ENCODE data around the gene RNF215. TPM values are rescaled to one million over a fixed set of nuclear protein-coding genes. Genes with fewer than 3 reads are reported as not detected.
"Not testable (repeated sequence)": the region's sequence is repeated elsewhere in the genome, so short reads cannot be mapped to it uniquely, and the experiment has no call there.

The RNF215 gene
- total RNA-seq, 1 donor from 2014 or later, result 12.5 TPM

DNA sequence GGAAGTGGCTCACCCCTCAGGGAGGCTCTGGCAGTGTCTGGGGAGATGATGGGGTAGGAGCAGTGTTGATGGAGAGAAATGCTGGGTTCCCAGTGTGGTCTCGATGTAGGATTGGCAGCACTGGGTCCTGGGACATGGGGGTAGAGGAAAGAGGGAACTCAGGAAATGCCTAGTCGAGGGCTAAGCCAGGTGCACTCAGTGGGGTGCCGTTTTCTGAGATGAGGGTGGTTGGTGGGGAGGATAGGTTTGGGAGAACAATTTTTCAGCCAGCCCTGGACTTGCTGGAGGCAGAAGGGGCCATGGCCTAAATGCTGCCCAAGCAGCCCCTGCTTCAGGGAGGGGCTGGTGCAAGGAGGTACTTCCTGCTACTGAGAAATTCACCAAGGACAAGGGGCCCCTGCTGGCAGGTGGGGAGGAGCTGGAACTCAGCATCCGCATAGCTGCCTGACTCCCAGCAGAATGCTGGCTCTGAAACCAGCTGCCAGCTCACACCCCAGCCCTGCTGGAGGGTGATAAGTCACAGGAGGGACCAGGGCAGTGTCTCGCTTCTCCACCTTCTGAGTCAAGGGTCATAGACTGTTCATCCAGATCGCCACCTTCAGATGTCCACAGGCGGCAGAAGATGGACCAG lies 24.4 kb downstream of the RNF215 start:
- DNase-seq (ENCODE audit: low read depth in 2 of 2), result no peak

DNA sequence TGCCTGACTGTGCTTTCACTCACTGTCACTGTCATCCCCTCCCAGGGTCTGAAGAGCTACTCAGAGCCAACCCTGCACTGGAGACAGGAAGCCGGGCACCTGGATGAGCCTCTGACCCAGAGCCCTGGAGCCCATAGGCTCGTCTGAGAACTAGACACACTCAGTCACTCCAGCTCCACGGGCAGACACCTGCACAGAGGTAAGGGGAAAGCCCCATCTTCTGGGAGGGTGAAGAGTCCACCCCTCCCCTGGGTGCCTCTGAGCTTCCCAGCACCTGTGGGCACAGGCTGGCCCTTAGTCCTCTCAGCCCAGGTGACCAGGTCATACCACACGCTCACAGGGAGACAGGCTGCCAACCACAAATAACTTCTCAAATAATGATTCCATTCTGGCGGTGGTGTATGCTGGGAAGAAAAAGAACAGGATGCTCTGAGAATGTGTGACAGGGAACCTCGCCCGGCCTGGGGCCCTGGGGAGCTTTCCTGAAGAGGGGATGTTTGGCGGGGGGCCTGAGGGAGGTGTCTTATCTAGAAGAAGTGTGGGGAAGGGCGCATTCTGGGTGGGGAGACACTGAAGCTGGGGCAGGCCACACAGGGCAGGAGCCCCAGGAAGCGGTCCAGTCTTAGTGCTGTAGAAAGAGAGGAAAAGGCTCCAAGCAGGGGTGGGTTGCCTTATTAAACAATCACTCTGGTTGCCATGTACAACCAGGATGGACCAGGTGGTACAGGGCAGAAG lies 25.1 kb downstream of the RNF215 start:
- no peak for DNase-seq (ENCODE audit: low read depth in 2 of 2)

GRCh38 chr22:30358541-30358940 lies 28.7 kb downstream of the RNF215 start:
- no peak for DNase-seq (ENCODE audit: low read depth in 2 of 2)

GRCh38 chr22:30357650-30358215 lies 29.5 kb downstream of the RNF215 start:
- no peak for DNase-seq (ENCODE audit: low read depth in 2 of 2)

GRCh38 chr22:30357236-30357570 lies 30.0 kb downstream of the RNF215 start:
- DNase-seq (ENCODE audit: low read depth in 2 of 2), result no peak

GRCh38 chr22:30356449-30357235 lies 30.6 kb downstream of the RNF215 start, which contains the start of the genes CCDC157 and SF3A1:
Gene CCDC157, plus strand, starts transcription at chr22:30357007. Its CDS starts 8,994 bp downstream, at chr22:30366001.
Gene SF3A1, minus strand, starts transcription at chr22:30356894. Its CDS starts 102 bp downstream, at chr22:30356792.
- peak; percentile 84 to 93 for DNase-seq (ENCODE audit: low read depth in 2 of 2)

GRCh38 chr22:30354644-30355043 lies 32.6 kb downstream of the RNF215 start:
- DNase-seq (ENCODE audit: low read depth in 2 of 2), result no peak

- DNase-seq (ENCODE audit: low read depth in 2 of 2), result no peak
These were observed 36.0 kb downstream of the RNF215 start for GRCh38 chr22:30351226-30351625.

GRCh38 chr22:30348809-30349208 lies 38.4 kb downstream of the RNF215 start:
- no peak for DNase-seq (ENCODE audit: low read depth in 2 of 2)

DNA sequence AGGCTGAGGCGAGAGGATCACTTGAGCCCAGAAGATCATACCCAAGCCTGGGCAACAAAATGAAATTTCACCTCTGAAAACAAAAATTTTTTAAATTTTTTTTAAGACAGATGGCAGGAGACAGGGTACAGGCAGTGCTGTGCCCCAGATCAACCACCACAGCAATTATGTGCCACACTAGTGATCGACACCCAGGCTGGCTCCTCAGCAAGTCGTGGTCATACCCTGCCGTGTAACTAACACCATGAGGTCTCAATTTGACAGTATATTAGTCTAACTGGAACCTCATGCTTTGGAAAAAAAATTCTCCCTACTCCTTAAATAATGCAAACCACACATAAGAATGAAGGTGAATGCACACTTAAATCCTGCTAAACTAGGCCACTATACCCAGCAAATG lies 38.8 kb downstream of the RNF215 start:
- DNase-seq (ENCODE audit: low read depth in 2 of 2), result no peak

DNA sequence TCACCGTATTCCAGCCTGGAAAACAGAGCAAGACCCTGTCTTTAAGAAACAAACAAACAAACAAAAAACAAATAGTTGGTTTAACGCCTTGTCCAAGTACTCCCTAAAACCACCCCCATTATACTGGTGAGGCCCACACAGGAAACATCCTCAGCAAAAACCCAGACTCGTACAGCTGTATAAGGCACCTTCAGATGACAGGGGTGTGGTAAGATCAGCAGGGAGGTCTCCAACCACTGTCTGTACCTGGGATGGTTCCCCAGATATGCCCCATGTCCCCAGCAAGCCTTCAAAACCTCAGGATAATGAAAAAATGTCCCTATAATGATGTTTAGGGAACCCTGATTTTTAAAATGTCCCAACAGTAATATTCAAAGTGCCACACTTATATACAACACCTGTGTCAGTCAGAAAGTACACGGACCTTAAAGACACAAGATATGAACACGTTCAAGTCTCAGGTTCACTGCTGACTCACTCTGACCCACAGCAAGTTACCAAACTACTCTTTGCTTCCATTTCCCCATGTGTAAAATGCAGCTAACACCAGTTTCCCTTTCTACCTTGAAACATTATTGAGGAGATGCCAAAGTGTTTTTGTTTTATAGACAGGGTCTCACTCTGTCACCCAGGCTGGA lies 39.8 kb downstream of the RNF215 start:
- DNase-seq (ENCODE audit: low read depth in 2 of 2), result no peak

DNA sequence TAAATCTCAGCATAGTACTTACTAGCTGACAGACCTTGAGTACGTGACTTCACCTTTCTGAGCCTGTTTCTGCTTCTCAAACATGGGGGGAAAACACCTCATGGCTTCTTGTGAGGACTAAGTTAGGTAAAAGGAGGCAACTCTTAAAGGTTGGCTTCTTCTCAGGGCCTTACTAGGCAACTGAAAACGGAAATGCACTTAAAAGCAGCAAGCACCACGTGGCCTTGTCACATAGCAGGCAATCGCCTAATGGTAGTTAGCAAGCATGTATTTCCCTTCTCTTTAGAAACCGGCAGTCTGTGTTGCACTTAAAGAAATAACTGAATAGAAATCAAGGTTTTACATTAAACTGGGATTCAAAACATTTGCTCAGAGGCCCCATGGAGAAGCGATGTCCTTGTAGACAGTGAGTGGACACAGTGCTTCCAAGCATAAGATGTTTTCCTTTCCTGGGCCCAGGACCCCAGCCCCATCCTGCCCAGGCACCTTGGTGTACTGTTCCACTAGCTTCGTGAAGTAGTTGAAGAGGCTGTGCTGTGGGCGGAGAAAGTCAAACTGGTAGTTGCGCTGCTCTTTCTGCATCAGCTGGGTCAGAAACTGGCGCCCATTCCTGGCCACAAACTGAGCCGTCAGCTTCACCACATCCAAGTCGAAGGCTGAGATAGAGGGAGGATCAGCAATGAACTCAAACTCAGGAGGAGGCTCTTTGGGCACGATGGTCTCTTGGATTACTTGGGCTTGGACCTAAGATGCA lies 42.6 kb downstream of the RNF215 start:
- no peak for DNase-seq (ENCODE audit: low read depth in 2 of 2)

GRCh38 chr22:30340911-30341685 lies 46.1 kb downstream of the RNF215 start:
- no peak for DNase-seq (ENCODE audit: low read depth in 2 of 2)

- DNase-seq (ENCODE audit: low read depth in 2 of 2), result no peak
These were observed 48.4 kb downstream of the RNF215 start for GRCh38 chr22:30338802-30339201.

DNA sequence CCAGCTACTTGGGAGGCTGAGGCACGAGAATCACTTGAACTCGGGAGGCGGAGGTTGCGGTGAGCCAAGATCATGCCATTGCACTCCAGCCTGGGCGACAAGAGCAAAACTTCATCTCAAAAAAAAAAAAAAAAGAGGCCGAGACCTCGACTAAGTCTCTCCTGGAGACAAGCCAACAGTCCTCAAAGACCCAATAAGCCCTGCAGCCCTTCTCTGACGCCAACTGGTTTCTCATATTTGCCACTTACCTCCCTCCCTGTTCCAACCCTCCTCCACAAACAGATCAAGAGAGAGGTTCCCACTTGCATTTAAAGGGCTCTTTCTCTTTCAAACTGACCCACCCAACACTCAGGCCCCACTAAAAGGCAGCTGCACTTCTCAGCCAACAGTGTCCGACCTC lies 48.9 kb downstream of the RNF215 start:
- DNase-seq (ENCODE audit: low read depth in 2 of 2), result not testable (repeated sequence)

- DNase-seq (ENCODE audit: low read depth in 2 of 2), result no peak
These were observed 49.8 kb downstream of the RNF215 start for GRCh38 chr22:30337461-30337778.

- no peak for DNase-seq (ENCODE audit: low read depth in 2 of 2)
These were observed 50.3 kb downstream of the RNF215 start for GRCh38 chr22:30336752-30337460.

- DNase-seq (ENCODE audit: low read depth in 2 of 2), result no peak
These were observed 52.0 kb downstream of the RNF215 start for GRCh38 chr22:30335236-30335635.

DNA sequence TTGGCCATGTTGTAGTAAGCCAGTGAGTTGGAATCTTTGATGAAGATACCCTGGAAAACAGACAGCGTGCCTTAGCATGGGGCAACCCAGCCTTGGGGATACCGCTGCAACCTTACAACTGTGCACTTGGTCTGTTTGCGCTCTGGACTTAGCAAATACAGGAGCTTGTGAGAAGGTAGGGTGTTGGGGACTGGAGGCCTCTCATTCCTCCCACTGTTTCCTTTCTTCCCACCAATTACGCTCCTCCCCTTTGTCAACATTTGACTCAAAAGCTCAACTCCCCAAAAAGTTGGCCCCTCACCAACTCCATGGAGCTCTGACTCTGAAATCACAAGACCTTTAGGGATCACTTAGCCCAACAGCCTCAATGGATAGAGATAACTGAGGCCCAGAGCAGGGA lies 52.6 kb downstream of the RNF215 start:
- DNase-seq (ENCODE audit: low read depth in 2 of 2), result no peak

DNA sequence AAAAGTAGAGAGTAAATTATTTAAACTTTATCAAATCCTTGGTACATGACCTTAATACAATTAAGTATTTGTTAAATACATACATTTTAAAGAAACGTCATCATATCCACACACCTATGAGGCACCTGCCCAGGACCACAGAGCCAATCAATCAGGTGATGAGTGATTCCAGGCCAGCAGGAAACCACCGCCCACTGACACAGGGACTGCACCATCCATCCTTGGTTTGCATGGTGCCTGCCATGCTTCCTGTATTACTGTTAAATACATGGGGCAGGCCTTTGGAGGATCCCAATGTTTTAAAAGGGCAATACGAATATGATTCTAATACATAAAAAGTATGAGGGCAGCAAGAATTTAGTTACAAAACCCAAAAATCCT lies 53.5 kb downstream of the RNF215 start:
- no peak for DNase-seq (ENCODE audit: low read depth in 2 of 2)
